Posterior cingulate gyrus (tissue), 11 donors: ENCODE data around the gene FGR.

Experiments
- DNase-seq, 10 donors: peaks; one replicate each; pipeline versions ENCODE4 v3.0.0 to v3.0.0-alpha.2; 2020 to 2021; ENCODE audit warnings: mixed read lengths in 3 of 10
- intact Hi-C: fragments of 100-400 bp; cut with DNase I; formaldehyde crosslinking; loops from one replicate; pipeline ENCODE4 v1.15.1; 2023

Gene FGR

GRCh38 chr1:27593678-27594563, 41.1 kb downstream of the FGR start:
- no peak for DNase-seq
- intact Hi-C loops = no loop called here

DNA sequence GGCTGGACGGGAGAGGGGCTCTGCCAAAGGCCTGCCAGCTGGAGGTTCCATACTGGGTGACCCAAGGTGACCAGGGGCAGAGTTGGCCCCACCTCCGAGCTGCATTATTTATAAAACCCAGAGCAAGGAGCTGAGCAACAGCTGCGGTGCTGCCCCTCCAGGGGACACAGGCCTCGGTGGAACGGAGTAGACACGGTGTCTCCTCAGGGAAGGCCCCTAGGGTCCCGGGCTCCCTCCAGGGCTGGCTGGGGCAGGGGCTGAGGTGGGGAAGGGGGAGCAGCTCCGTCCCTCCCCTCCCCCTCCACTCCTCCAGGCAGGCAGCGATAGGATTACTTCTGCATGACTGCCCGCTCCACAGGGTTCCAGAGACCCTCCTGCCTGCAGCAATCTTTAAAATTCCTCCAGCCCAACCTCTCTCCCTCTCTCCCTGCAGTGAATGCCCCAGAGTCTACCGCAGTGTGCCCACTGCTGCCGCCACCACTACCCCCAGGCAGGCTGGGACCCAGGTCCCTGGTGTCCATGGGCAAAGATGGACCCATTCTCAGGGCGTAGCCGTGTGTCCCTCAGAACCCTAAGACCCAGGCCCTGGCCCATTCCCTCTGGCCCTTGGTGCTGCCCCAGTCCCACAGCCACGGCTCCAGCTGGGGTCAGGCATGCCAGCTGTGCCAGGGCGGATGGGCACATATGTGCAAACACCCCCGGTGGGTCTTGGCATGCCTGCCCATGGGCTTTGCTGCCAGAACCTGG, 41.9 kb downstream of the FGR start:
- intact Hi-C loops = no loop called here
- DNase-seq = peak in 1 of 10 donors; percentile 81

DNA sequence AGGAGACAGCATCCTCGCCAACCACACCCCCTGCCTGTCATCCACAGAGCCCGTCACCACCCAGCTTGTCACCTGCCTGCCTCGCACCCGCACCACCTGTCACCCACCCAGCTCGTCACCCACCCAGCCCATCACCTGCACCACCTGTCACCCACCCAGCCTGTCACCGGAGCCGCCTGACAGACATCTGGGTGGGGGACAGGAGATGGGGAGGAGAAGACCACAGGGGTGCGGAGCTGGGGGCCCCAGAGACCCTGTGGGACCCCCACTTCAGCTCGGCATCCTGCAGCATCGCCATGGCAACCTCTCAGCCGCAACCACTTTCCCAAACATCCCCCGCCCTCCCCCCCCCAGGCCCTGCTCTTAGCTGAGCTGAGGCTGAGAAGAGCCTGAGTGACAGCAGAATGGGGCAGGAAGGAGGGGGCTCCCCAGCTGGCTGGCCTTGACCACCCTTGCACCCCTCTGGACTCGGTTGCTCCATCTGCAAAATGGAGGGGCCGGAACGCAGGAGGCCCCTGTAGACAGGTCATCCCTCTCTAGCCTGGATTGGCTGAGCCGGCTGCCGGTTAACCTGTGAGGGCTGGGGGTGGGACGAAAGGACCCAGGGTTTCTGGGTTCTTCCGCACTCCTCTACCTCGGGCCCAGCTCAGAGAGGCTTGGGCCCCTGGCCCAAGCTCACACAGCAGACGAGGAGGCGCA, 42.6 kb downstream of the FGR start:
- intact Hi-C loops = no loop called here
- DNase-seq = no peak

DNA sequence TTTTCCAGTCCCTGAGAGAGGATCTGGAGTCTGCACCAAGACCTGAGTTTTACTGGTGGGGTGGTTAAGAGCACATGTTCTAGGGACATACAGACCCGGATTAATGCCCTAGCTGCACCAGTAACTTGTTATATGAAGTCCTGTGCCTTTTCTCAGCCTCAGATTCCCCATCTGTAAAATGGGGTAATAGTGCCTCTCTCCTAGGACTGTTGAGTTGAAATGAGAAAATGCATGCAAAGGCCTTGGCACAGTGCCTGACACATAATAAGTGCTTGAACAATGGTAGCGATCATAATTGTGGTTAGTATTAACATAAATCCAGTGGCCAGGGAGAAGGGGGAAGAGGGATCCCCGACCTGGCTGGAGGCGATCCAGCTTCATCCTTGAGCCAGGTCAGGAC, 43.4 kb downstream of the FGR start:
- intact Hi-C loops = no loop called here
- DNase-seq = no peak

DNA sequence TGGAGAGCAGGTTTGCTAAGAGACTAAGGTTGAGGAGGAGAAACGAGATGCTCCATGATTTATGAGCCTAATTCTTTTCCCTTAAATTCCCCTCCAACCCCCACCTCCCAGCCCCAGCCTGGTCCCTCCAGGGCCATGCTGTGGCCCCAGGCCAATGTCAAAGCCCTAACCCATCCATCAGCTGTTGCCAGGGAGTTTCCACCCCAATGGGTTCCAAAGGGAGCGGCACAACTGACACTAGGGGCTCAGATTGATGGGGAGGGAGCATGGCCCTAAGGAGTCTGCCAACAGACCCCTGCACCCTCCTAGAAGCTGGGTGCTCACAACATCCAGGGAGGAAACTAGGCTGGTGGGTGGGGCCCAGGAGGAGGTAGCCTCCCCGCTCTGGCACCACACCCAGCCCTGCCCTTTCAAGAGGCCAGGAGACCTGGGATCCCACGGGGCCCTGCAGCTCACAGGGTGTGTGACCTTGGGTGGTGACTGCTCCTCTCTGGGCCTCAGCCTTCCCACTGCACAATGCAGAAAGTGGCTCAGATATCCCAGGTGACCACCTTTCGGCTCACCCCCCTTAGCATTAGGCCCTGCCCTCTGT, 44.0 kb downstream of the FGR start:
- intact Hi-C loops = no loop called here
- no peak for DNase-seq

DNA sequence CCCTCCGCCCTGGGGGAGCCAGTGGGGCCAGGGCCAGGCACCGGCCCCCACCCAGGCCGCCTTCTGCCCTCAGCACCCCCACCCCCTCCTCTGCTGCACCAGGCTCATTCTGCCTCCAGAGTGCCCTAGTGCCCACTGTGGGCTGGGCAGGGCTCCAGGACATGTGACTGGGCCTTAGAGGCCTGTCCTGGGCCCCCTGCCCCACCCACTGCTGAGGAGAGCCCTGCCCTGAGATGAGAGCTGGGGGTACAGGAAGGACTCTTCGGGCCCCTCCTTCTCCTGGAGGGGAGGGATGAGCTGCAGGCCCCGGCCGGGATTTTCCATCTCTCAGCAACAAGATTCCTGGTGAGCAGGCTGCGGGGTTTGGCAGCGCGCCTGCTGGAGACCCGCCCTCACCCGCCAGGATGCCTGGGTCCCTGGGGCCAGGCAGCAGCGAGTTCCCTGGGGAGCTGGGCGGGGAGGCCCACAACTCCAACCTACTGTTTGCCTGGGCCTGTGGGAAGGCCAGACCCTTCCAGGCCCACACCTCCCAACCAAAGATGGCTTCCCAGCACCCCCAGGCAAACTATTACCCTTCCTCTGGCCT, 45.1 kb downstream of the FGR start:
- peak in 2 of 10 donors; percentile 49 to 85 for DNase-seq
- intact Hi-C loops = no loop called here

- DNase-seq = no peak
- intact Hi-C loops = no loop called here
These were observed 45.5 kb downstream of the FGR start for GRCh38 chr1:27589441-27589840.

DNA sequence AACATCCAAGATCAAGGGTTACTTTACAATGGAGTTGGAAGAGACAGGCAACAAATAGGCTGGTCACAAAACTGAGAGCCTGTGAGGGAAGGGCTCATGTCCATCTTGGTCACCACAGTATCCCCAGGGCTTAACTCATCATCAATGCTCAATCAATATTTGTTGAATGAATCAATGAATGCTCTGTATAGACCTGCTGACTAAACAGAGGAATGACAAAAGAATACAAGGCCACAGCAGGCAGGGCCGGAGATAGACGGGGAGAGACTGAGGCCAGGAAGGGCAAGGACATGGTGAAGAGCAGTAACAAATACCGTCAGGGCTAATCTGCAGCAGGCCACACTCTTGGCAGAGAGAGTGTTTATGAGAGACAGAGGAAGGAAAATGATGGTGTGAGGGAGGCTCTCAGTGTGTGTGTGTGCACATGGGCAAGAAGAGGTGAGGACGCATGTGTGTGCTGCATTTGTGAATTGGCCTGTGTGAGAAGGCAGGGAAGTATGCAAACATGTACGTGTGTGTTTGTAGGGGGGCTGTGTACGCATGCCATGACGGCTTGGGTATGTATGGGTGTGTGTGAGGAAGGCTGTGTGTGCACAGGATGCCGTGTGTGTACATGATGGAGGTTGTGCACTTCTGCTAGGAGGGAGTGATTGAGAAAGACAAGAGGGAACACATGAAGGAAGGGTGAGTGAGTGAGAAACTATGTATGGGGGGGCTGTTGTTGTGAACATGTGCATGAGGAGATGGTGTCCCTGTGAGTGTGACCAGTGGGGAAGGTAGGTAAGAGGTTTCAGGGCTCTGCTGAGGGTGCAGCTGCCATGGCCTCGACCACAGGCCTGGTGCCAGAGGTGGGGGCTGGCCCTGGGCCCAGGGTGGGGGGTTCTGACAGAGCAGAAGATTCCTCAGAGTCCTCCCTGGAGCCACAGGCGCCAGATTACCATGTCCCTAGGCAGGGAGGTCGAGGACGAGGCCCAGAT, 46.4 kb downstream of the FGR start:
- no peak for DNase-seq
- intact Hi-C loops = no loop called here

GRCh38 chr1:27585684-27586083, 49.3 kb downstream of the FGR start:
- DNase-seq = no peak
- intact Hi-C loops = no loop called here

DNA sequence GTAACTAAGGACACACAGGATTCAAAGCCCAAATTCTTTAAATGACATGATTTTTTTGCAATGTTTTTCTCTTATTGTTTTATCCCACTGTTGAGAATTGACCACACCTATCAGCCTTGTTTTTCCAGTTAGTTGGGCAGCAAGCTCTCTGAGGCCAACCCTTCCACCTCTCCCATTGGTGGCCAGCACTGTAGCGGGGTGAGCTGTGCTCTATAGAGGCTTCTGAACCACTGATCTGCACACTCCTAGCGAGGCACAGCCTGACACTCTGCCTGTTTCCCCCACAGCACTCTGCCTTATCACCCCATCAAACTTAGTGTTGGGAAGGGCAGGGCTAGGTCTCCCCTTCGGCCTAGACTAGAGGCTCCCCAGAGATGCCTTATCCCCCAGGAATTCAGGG, 50.5 kb downstream of the FGR start:
- intact Hi-C loops = no loop called here
- DNase-seq = no peak

DNA sequence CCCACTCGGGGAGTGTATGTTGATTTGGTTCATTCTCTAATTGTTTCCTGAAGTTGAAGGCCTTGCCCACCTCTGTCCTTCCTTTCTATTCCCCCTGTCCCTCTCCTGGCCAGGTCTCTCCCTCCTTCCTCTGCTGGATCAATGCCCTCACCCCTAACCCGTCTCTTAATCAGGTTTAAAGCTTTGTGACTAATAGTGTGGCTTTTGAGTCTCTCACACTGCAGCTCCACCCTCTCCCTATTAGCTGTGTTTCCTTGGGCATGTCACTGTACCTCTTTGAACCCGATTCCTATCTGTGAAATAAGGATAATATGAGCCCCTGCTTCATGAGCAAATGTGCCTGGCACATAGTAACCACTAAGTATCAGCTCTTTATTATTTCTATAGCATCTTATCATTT, 51.5 kb downstream of the FGR start:
- intact Hi-C loops = no loop called here

DNA sequence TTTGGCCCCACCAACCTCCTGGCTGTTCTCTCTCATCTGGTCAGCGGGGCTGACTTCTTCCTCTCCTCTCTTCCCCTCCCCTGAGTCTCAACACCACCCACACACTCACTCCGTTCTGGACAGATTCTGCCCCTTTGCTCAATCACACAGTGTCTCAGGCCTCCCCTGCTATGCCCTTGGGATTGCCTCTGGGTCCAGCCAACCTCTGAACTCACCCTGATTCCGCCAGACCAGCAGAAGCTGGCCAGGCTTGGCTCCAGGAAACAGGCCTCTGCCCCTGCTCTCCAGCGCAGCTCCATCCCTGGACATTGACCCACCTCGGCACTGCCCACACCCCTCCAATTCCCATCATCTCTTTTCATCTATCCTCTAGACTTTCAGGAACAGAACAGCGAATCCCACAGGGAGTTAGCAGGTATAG, 53.2 kb downstream of the FGR start:
- no peak for DNase-seq
- intact Hi-C loops = no loop called here

More for the DNA sequence above, 51.5 kb downstream of the FGR start:
- DNase-seq = no peak

GRCh38 chr1:27577504-27578188, 57.3 kb downstream of the FGR start:
- DNase-seq = no peak
- intact Hi-C loops = no loop called here

- DNase-seq = no peak
- intact Hi-C loops = no loop called here
These were observed 58.2 kb downstream of the FGR start for GRCh38 chr1:27576806-27577227.

DNA sequence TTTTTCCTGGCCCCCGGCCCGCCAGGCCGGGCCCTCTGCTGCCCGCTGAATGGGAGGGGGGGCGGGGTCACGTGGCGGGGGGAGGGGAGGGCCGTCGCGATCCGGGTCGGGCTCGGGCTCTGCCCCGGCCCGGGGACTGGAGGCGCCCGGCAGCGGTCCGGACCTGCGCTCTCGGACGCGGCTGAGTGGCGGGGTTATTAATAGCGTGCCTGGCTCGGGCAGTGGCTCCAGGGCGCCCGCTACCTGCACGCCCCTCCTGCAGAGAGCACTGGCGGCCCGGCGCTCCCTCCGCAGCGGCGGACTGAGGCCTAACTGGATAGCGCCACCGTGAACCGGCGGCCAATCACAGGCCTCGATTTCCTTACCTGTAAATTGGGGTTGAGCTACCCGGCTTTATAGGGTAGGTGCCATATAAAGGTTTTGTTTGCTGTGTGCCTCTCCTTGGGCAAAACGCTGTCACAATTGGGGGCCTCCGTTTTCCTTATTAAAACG, 59.1 kb downstream of the FGR start:
- DNase-seq = peak in 5 of 10 donors; percentile 38 to 93 (median 87)
- intact Hi-C loops = no loop called here

GRCh38 chr1:27574871-27575831, 59.8 kb downstream of the FGR start:
- intact Hi-C loops = no loop called here
- DNase-seq = peak in 5 of 10 donors; percentile 51 to 95 (median 89)
